Measurements from ENCODE around the gene ETV6.

Gene ETV6

GRCh38 chr12:11812586-11813437, 163.3 kb downstream of the ETV6 start:
- no peak for DNase-seq

GRCh38 chr12:11813438-11813813, 164.0 kb downstream of the ETV6 start:
- DNase-seq, result no peak

GRCh38 chr12:11814374-11814773, 164.9 kb downstream of the ETV6 start:
- peak in 1 of 2 experiments; percentile 22 for DNase-seq

GRCh38 chr12:11815397-11815796, 165.9 kb downstream of the ETV6 start:
- no peak for DNase-seq

- no peak for DNase-seq
These were observed 170.2 kb downstream of the ETV6 start for GRCh38 chr12:11819643-11820042.

GRCh38 chr12:11820476-11820875, 171.0 kb downstream of the ETV6 start:
- no peak for DNase-seq

- DNase-seq, result no peak
These were observed 172.1 kb downstream of the ETV6 start for GRCh38 chr12:11821386-11822080.

GRCh38 chr12:11822081-11822834, 172.8 kb downstream of the ETV6 start:
- DNase-seq, result peak; percentile 54 to 56

GRCh38 chr12:11823043-11823442, 173.6 kb downstream of the ETV6 start:
- DNase-seq, result no peak

- DNase-seq, result no peak
These were observed 174.1 kb downstream of the ETV6 start for GRCh38 chr12:11823593-11823992.

- no peak for DNase-seq
These were observed 174.6 kb downstream of the ETV6 start for GRCh38 chr12:11824069-11824468.

GRCh38 chr12:11824736-11825135, 175.3 kb downstream of the ETV6 start:
- no peak for DNase-seq

- no peak for DNase-seq
These were observed 175.8 kb downstream of the ETV6 start for GRCh38 chr12:11825278-11825677.

- DNase-seq, result no peak
These were observed 177.1 kb downstream of the ETV6 start for GRCh38 chr12:11826574-11826973.

GRCh38 chr12:11827091-11828061, 177.9 kb downstream of the ETV6 start:
- no peak for DNase-seq

- no peak for DNase-seq
These were observed 180.3 kb downstream of the ETV6 start for GRCh38 chr12:11829764-11830194.

GRCh38 chr12:11830307-11830801, 180.9 kb downstream of the ETV6 start:
- DNase-seq, result no peak

- DNase-seq, result no peak
These were observed 182.6 kb downstream of the ETV6 start for GRCh38 chr12:11832093-11832492.

- no peak for DNase-seq
These were observed 183.9 kb downstream of the ETV6 start for GRCh38 chr12:11833174-11833895.

GRCh38 chr12:11834104-11834812, 184.8 kb downstream of the ETV6 start:
- no peak for DNase-seq

- DNase-seq, result no peak
These were observed 185.5 kb downstream of the ETV6 start for GRCh38 chr12:11834931-11835330.

All from stimulated activated CD4-positive, alpha-beta T cell treated with anti-CD3 and anti-CD28 coated beads, Interleukin-4, amount 100 ng/mL, for 4 hours (primary cell).